SK-N-SH treated with all-trans-retinoic acid at 6 μM for 48 hours (cell line): ENCODE results near the gene CDCA7L.

ENCODE experiments used
- ARNTL ChIP-seq: fragments of 450-650 bp; formaldehyde crosslinking; IDR thresholded peaks from 2 replicates; pipeline ENCODE4 v1.5.0; 2020; ENCODE audit warnings: low read depth, mild to moderate bottlenecking, moderate library complexity, borderline replicate concordance
- ESRRG ChIP-seq: fragments of 250-450 bp; sonication (Bioruptor Pico); IDR thresholded peaks from 2 replicates; pipeline ENCODE4 v1.6.1; 2021; ENCODE audit warnings: mild to moderate bottlenecking
- ISL1 ChIP-seq: fragments of 250-450 bp; sonication (Bioruptor Pico); IDR thresholded peaks from 2 replicates; pipeline ENCODE4 v2.1.2; 2022; ENCODE audit warnings: mild to moderate bottlenecking, moderate library complexity
- RARB ChIP-seq: fragments of 250-450 bp; sonication (Bioruptor Pico); IDR thresholded peaks from 2 replicates; pipeline ENCODE4 v1.8.0; 2021; ENCODE audit warnings: mild to moderate bottlenecking, moderate library complexity
- TCF4 ChIP-seq: fragments of 250-450 bp; sonication (Bioruptor Pico); IDR thresholded peaks from 2 replicates; pipeline ENCODE4 v1.8.0; 2021; ENCODE audit warnings: mild to moderate bottlenecking, moderate library complexity, borderline replicate concordance
- ZFP3 ChIP-seq: fragments of 250-450 bp; sonication (Bioruptor Pico); IDR thresholded peaks from 2 replicates; pipeline ENCODE4 v1.5.0; 2020; ENCODE audit warnings: mild to moderate bottlenecking, moderate library complexity
- ZFP30 ChIP-seq: fragments of 450-650 bp; formaldehyde crosslinking; IDR thresholded peaks from 2 replicates; pipeline ENCODE4 v1.5.0; 2022; ENCODE audit warnings: mild to moderate bottlenecking, moderate library complexity
- ZNF8 ChIP-seq: fragments of 450-650 bp; formaldehyde crosslinking; IDR thresholded peaks from 2 replicates; pipeline ENCODE4 v1.5.0; 2020; ENCODE audit warnings: mild to moderate bottlenecking, moderate library complexity
- TF ChIP-seq, protein P1 (sequence below): fragments of 250-450 bp; sonication (Bioruptor Pico); IDR thresholded peaks from 2 replicates; pipeline ENCODE4 v1.8.0; 2020; ENCODE audit warnings: mild to moderate bottlenecking, moderate library complexity, borderline replicate concordance
- TF ChIP-seq, protein P2 (sequence below): fragments of 250-450 bp; sonication (Bioruptor Pico); IDR thresholded peaks from 2 replicates; pipeline ENCODE4 v1.5.1; 2020; ENCODE audit warnings: low read depth, mild to moderate bottlenecking, moderate library complexity

DNA sequence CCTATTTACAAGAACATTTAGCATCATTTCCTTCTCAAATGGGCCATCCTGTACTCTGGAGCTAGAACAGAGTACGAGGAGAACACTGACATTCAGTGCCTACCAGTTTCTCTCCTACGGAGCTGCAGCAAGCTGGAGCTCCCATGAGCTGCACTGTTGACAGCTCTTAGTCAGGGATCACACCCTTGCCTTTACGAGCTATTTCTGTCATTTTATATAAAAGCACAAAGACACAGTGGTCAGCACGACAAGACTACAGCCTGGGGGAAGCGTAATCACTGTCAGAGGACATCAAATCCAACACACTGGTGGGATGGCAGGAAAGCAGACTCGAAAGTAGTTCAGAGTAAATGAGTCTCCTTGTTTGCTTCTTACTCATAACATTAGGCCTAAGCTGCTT lies 2.7 kb downstream of the CDCA7L start:
- TF ChIP-seq TCF4 (CRISPR knock-in tag), result no peak
- TF ChIP-seq, protein P1, sequence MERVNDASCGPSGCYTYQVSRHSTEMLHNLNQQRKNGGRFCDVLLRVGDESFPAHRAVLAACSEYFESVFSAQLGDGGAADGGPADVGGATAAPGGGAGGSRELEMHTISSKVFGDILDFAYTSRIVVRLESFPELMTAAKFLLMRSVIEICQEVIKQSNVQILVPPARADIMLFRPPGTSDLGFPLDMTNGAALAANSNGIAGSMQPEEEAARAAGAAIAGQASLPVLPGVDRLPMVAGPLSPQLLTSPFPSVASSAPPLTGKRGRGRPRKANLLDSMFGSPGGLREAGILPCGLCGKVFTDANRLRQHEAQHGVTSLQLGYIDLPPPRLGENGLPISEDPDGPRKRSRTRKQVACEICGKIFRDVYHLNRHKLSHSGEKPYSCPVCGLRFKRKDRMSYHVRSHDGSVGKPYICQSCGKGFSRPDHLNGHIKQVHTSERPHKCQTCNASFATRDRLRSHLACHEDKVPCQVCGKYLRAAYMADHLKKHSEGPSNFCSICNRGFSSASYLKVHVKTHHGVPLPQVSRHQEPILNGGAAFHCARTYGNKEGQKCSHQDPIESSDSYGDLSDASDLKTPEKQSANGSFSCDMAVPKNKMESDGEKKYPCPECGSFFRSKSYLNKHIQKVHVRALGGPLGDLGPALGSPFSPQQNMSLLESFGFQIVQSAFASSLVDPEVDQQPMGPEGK, result no peak
- TF ChIP-seq RARB, result no peak
- no peak for TF ChIP-seq ISL1 (CRISPR knock-in tag)
- TF ChIP-seq ESRRG, result no peak
- TF ChIP-seq, protein P2, sequence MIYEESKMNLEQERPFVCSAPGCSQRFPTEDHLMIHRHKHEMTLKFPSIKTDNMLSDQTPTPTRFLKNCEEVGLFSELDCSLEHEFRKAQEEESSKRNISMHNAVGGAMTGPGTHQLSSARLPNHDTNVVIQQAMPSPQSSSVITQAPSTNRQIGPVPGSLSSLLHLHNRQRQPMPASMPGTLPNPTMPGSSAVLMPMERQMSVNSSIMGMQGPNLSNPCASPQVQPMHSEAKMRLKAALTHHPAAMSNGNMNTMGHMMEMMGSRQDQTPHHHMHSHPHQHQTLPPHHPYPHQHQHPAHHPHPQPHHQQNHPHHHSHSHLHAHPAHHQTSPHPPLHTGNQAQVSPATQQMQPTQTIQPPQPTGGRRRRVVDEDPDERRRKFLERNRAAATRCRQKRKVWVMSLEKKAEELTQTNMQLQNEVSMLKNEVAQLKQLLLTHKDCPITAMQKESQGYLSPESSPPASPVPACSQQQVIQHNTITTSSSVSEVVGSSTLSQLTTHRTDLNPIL (CRISPR knock-in tag), result no peak
- no peak for TF ChIP-seq ZFP30 (CRISPR knock-in tag)
- no peak for TF ChIP-seq ARNTL
- no peak for TF ChIP-seq ZNF8 (CRISPR knock-in tag)
- TF ChIP-seq ZFP3 (CRISPR knock-in tag), result no peak
